Measurements from ENCODE around the gene SBF1.

The SBF1 gene

GRCh38 chr22:50465066-50465930, 9.5 kb downstream of the SBF1 start:
- DNase-seq (ENCODE audit: low read depth), result no peak

- no peak for DNase-seq (ENCODE audit: low read depth)
Observed at GRCh38 chr22:50464451-50464850, 10.4 kb downstream of the SBF1 start.

- DNase-seq (ENCODE audit: low read depth), result no peak
Observed at GRCh38 chr22:50463188-50463900, 11.5 kb downstream of the SBF1 start.

- DNase-seq (ENCODE audit: low read depth), result no peak
Observed at GRCh38 chr22:50461979-50462540, 12.8 kb downstream of the SBF1 start.

GRCh38 chr22:50461536-50461935, 13.3 kb downstream of the SBF1 start:
- DNase-seq (ENCODE audit: low read depth), result no peak

GRCh38 chr22:50460938-50461337, 13.9 kb downstream of the SBF1 start:
- DNase-seq (ENCODE audit: low read depth), result no peak

- DNase-seq (ENCODE audit: low read depth), result no peak
Observed at GRCh38 chr22:50459496-50460140, 15.2 kb downstream of the SBF1 start.

- DNase-seq (ENCODE audit: low read depth), result no peak
Observed at GRCh38 chr22:50459016-50459415, 15.8 kb downstream of the SBF1 start.

GRCh38 chr22:50456466-50457234, 18.2 kb downstream of the SBF1 start:
- DNase-seq (ENCODE audit: low read depth), result no peak

GRCh38 chr22:50456026-50456425, 18.8 kb downstream of the SBF1 start:
- no peak for DNase-seq (ENCODE audit: low read depth)

GRCh38 chr22:50455201-50455600, 19.6 kb downstream of the SBF1 start:
- no peak for DNase-seq (ENCODE audit: low read depth)

GRCh38 chr22:50454556-50455075, 20.2 kb downstream of the SBF1 start:
- no peak for DNase-seq (ENCODE audit: low read depth)

GRCh38 chr22:50452649-50453048, 22.2 kb downstream of the SBF1 start:
- DNase-seq (ENCODE audit: low read depth), result no peak

- no peak for DNase-seq (ENCODE audit: low read depth)
Observed at GRCh38 chr22:50447576-50448551, 27.0 kb downstream of the SBF1 start.

GRCh38 chr22:50446708-50447575, 27.9 kb downstream of the SBF1 start:
- no peak for DNase-seq (ENCODE audit: low read depth)

- DNase-seq (ENCODE audit: low read depth), result no peak
Observed at GRCh38 chr22:50445880-50446707, 28.7 kb downstream of the SBF1 start.

- peak; percentile 15 for DNase-seq (ENCODE audit: low read depth)
Observed at GRCh38 chr22:50445071-50445879, 29.6 kb downstream of the SBF1 start.

GRCh38 chr22:50444663-50445062, 30.2 kb downstream of the SBF1 start:
- no peak for DNase-seq (ENCODE audit: low read depth)

Measured in CMK (cell line).